Stimulated activated naive CD8-positive, alpha-beta T cell treated with anti-CD3 and anti-CD28 coated beads, Interleukin-15, Interleukin-2, amounts not matched to agents 100 ng/mL and 50 ng/mL, for 24 hours (primary cell): Measurements from ENCODE around the gene RLBP1.
"Not testable (repeated sequence)": the region's sequence is repeated elsewhere in the genome, so short reads cannot be mapped to it uniquely, and the experiment has no call there.

Experiments
- H3K27ac Mint-ChIP-seq: one replicate; pipeline ENCODE4 v1.8.0; 2021; ENCODE audit warnings: mild to moderate bottlenecking, mixed read lengths
- H3K27me3 Mint-ChIP-seq: one replicate; pipeline ENCODE4 v1.8.0; 2021; ENCODE audit warnings: mixed read lengths
- H3K36me3 Mint-ChIP-seq: one replicate; pipeline ENCODE4 v1.8.0; 2021; ENCODE audit warnings: low read depth, mixed read lengths
- H3K4me1 Mint-ChIP-seq: one replicate; pipeline ENCODE4 v1.8.0; 2021; ENCODE audit warnings: low read depth, mixed read lengths
- H3K4me3 Mint-ChIP-seq: one replicate; pipeline ENCODE4 v1.8.0; 2021; ENCODE audit warnings: mild to moderate bottlenecking, mixed read lengths
- H3K9me3 Mint-ChIP-seq: one replicate; pipeline ENCODE4 v1.8.0; 2021; ENCODE audit warnings: mixed read lengths

RLBP1 gene

DNA sequence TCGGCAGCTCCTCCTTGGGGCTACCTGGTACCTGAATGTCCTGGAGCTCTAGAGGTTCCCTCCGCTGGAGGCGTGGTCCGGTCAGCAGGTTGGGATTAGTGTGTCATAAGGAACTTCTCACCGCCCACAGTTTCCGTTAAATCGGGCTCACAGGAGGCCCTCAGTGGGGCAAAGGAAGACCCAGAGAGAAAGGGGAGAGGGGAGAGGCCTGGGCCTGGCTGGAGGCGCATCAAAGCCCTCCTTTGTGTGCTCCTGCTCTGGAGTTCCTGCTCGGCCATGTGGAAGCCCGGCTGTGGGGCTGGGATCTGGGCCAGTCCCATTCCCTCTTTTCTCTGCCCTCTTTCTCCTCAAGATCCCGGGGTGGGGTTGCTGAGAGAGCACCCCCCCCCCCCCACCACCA, at the start of gene RLBP1:
Gene RLBP1 (minus strand): TSS at position 37 of the 400 bp plus-strand sequence. CDS start 2,604 bp downstream, outside the sequence.
- Mint-ChIP-seq H3K4me1 (no peaks in the 10 kb centered on the region), H3K27me3 (peaks cover 4% of the 10 kb centered on the region), H3K27ac (no peak within 1 kb of the TSS)

GRCh38 chr15:89250142-89250541, 28.8 kb upstream of the RLBP1 start:
- H3K27ac Mint-ChIP-seq, H3K9me3 Mint-ChIP-seq, H3K27me3 Mint-ChIP-seq, H3K4me3 Mint-ChIP-seq: not testable (repeated sequence)
- Mint-ChIP-seq H3K4me1 (peaks cover 21% of the 10 kb centered on the region), H3K36me3 (peaks cover 87% of the 10 kb centered on the region)

More for the DNA sequence above, at the start of gene RLBP1:
- Mint-ChIP-seq H3K4me3 (no peak within 1 kb of the TSS), H3K36me3 (no peaks in the 10 kb centered on the region), H3K9me3 (no peaks in the 10 kb centered on the region)

DNA sequence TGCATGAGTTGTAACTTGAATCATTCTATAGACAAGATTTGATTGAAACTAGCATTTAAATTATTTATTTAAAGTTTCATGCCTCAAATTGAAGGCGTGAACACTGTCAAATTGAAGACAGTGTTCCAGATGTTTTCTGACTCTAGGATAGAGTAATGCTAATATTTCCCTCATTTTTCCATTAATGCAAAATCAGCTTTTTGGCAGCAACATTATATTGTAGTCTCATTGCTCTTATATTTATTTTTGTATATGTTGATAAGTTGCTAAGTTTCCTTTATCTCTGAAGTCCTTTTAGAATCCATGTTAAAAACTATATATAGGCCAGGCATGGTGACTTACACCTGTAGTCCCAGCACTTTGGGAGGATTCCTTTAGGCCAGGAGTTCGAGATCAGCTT, 27.2 kb upstream of the RLBP1 start:
- Mint-ChIP-seq H3K27me3 (no peaks in the 10 kb centered on the region), H3K9me3 (no peaks in the 10 kb centered on the region), H3K36me3 (peaks cover 86% of the 10 kb centered on the region), H3K27ac (no peak overlapping the region), H3K4me1 (peaks cover 33% of the 10 kb centered on the region), H3K4me3 (no peak overlapping the region)

- Mint-ChIP-seq H3K9me3 (no peaks in the 10 kb centered on the region), H3K36me3 (peaks cover 76% of the 10 kb centered on the region), H3K27me3 (no peaks in the 10 kb centered on the region), H3K4me3 (no peak overlapping the region), H3K4me1 (peaks cover 43% of the 10 kb centered on the region), H3K27ac (no peak overlapping the region)
Observed at GRCh38 chr15:89247446-89247845, 26.1 kb upstream of the RLBP1 start.

DNA sequence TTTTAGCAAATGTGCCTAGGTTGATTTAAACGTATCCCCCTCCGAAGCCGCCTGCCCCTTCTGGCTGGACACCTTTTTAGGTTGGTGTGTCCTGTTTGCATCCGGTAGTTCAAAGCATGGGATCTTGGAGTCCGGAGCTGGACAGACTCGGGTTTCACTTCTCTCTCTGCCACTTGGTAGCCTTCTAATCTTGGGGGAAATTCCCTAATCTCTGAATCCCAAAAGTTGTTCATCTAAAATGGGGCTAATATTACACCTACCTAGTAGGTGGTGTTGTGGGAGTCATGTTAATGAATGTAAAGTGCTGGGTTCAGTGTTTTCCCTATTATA, 23.2 kb upstream of the RLBP1 start:
- Mint-ChIP-seq H3K4me1 (peaks cover 43% of the 10 kb centered on the region), H3K4me3 (peak overlapping the region; percentile 97), H3K9me3 (no peaks in the 10 kb centered on the region), H3K27me3 (no peaks in the 10 kb centered on the region), H3K27ac (peak overlapping the region; percentile 96), H3K36me3 (peaks cover 55% of the 10 kb centered on the region)

- no peaks in the 10 kb centered on the region for H3K27me3 Mint-ChIP-seq
- no peaks in the 10 kb centered on the region for H3K9me3 Mint-ChIP-seq
- H3K4me3 Mint-ChIP-seq, result peak within 1 kb of the TSS; percentile 97
- peaks cover 49% of the 10 kb centered on the region for H3K36me3 Mint-ChIP-seq
- H3K4me1 Mint-ChIP-seq, result peaks cover 43% of the 10 kb centered on the region
- H3K27ac Mint-ChIP-seq, result peak within 1 kb of the TSS; percentile 96
Observed at GRCh38 chr15:89243691-89244573, 22.6 kb upstream of the RLBP1 start, which contains the start of gene FANCI. TSS of gene FANCI (plus strand) at chr15:89243979. CDS start at chr15:89247648, 3,669 bp downstream.

- Mint-ChIP-seq H3K9me3 (no peaks in the 10 kb centered on the region), H3K27ac (peak overlapping the region; percentile 96)
Observed at GRCh38 chr15:89243046-89243690, 21.8 kb upstream of the RLBP1 start.

GRCh38 chr15:89239883-89240810, 18.8 kb upstream of the RLBP1 start:
- H3K27me3 Mint-ChIP-seq, H3K27ac Mint-ChIP-seq, H3K9me3 Mint-ChIP-seq, H3K4me3 Mint-ChIP-seq: not testable (repeated sequence)
- H3K36me3 Mint-ChIP-seq, result peaks cover 14% of the 10 kb centered on the region
- H3K4me1 Mint-ChIP-seq, result peaks cover 22% of the 10 kb centered on the region

More at GRCh38 chr15:89243046-89243690, 21.8 kb upstream of the RLBP1 start:
- Mint-ChIP-seq H3K4me3 (peak overlapping the region; percentile 97), H3K36me3 (peaks cover 41% of the 10 kb centered on the region), H3K4me1 (peaks cover 43% of the 10 kb centered on the region), H3K27me3 (peaks cover 5% of the 10 kb centered on the region)

GRCh38 chr15:89231832-89232231, 10.5 kb upstream of the RLBP1 start:
- Mint-ChIP-seq H3K36me3 (no peaks in the 10 kb centered on the region), H3K9me3 (no peaks in the 10 kb centered on the region), H3K4me3 (no peak overlapping the region), H3K4me1 (peaks cover 12% of the 10 kb centered on the region), H3K27ac (no peak overlapping the region), H3K27me3 (peaks cover 24% of the 10 kb centered on the region)

DNA sequence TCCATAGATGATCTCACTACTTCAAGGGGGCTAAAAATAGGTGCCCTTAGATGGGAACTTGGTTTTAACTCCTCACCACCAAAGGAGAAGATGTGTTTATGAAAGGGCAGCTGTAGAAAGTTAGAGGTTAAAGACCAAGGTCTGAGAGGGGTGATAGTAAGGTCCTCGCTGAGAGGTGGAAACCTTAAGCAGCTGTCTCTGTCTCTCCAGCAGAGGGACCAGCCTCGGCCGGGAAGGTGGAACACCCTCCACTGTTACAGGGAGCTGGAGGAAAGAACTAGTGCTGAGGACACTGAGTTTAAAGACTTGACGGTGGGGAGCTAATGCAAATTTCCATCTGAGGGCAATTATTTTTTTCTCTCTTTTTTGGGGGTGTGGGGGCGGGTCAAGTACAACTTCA, 8.9 kb upstream of the RLBP1 start:
- Mint-ChIP-seq H3K9me3 (no peaks in the 10 kb centered on the region), H3K36me3 (no peaks in the 10 kb centered on the region), H3K27ac (no peak overlapping the region), H3K27me3 (peaks cover 22% of the 10 kb centered on the region), H3K4me1 (peaks cover 12% of the 10 kb centered on the region), H3K4me3 (no peak overlapping the region)

DNA sequence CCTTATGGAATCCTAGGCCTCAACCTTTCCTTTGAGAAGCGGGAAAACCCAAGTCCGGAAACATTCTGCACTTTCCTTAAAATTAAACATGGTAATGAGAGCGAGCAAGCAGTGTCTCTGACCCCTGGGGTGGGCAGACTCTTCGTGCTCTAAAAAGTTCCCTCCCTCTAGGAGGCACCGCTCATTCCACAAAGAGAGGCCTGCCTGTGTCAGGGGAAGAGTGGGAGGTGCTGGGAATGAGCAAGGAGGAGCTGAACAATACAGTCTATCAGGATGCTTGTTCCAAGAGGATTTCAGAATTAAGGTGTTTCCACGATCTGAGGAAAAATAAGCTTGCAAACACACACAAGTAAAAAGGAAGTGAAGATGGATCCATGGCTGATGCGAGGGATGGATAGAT, 6.0 kb upstream of the RLBP1 start:
- H3K4me1 Mint-ChIP-seq, result peaks cover 12% of the 10 kb centered on the region
- no peak overlapping the region for H3K4me3 Mint-ChIP-seq
- H3K27ac Mint-ChIP-seq, result no peak overlapping the region
- no peaks in the 10 kb centered on the region for H3K9me3 Mint-ChIP-seq
- peaks cover 13% of the 10 kb centered on the region for H3K27me3 Mint-ChIP-seq
- no peaks in the 10 kb centered on the region for H3K36me3 Mint-ChIP-seq

DNA sequence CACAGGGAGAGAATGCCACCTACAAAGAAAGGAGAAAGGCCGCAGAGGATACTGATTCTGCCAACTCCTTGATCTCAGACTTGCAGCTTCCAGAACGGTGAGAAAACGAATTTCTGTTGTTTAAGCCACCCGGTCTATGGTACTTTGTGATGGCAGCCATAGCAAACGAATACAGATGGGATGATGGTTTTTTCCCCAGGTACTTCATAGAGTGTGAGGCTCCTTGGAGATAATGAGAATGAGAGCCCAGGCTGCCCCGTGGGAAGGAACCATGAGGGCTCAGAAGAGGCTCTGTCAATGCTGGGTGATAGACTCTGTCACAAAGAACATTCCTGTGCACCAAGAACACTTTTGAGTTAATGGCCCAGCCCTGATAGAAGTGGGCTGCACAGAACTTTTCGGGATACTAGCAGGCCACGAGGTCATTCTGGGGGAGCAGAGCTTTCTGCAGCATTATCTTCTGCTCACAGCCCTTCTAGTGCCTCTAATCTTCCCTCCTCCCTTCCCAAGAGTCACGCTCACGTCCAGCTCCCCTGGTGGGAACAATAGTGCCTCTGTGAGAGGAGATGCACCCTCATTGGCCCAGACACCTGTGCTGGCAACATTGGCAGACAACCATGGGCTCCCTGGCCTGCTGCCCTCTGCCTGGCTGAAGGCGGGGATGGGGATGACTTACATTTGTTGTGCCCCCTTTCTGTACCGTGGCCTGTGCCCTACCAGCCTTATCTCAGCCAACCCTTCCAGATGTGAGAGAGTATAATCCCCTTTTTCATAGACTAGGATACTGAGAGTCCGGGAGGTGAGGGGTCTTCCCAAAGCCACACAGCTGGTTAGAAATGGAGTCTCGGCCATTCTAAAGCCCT, 5.2 kb upstream of the RLBP1 start:
- Mint-ChIP-seq H3K4me3 (no peak overlapping the region), H3K9me3 (no peaks in the 10 kb centered on the region), H3K36me3 (no peaks in the 10 kb centered on the region)

DNA sequence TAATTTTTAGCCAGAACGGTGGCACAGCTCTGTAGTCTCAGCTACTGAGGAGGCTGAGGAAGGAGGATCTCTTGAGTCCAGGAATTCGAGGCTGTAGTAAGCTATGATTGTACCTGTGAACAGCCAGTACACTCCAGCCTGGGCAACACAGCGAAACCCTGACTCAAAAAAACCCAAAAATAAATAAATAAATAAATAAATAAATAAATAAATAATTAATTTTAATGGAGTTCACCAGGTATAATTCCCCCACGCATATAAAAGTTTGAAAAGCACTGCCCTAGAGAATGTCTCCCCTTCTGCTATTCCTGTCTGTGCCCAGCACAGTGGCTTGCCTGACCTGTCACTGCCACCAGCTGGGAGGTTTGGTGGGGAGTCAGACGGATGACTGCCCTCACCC, 4.2 kb upstream of the RLBP1 start:
- no peak overlapping the region for H3K4me3 Mint-ChIP-seq
- H3K27ac Mint-ChIP-seq, result no peak overlapping the region

More for the DNA sequence above, 5.2 kb upstream of the RLBP1 start:
- H3K27ac Mint-ChIP-seq, result no peak overlapping the region
- peaks cover 13% of the 10 kb centered on the region for H3K27me3 Mint-ChIP-seq
- peaks cover 12% of the 10 kb centered on the region for H3K4me1 Mint-ChIP-seq

DNA sequence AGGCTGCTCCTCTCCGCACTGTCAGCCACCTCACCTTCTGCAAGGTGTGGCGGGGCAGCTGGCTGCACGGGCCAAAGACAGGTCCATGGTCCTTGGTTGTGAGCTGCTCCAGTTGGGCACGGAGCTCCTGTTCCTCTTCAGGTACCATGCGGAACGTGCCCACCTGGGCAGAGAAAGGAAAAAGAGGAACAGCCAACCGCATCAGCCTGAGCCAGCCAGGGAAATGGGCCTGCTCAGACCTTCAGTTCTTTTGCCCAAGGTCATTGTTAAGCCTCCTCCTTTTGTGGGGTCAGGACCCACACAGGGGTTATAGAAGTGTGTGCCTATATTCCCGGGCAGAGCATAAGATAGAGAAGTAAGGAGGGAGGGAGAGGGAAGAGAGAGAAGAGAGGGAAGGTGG, 2.8 kb downstream of the RLBP1 start:
- H3K4me1 Mint-ChIP-seq, result no peaks in the 10 kb centered on the region
- H3K4me3 Mint-ChIP-seq, result no peak overlapping the region
- H3K9me3 Mint-ChIP-seq, result no peaks in the 10 kb centered on the region
- no peaks in the 10 kb centered on the region for H3K36me3 Mint-ChIP-seq
- H3K27ac Mint-ChIP-seq, result no peak overlapping the region
- peaks cover 4% of the 10 kb centered on the region for H3K27me3 Mint-ChIP-seq

More for the DNA sequence above, 4.2 kb upstream of the RLBP1 start:
- Mint-ChIP-seq H3K4me1 (peaks cover 8% of the 10 kb centered on the region), H3K9me3 (no peaks in the 10 kb centered on the region), H3K36me3 (no peaks in the 10 kb centered on the region), H3K27me3 (peaks cover 13% of the 10 kb centered on the region)
